ENCODE results near the gene MYMX.

MYMX gene

GRCh38 chr6:44253307-44254101, 36.8 kb downstream of the MYMX start:
- peak; percentile 38 for DNase-seq

GRCh38 chr6:44254191-44255104, 37.7 kb downstream of the MYMX start:
- DNase-seq, result no peak

GRCh38 chr6:44255105-44255808, 38.5 kb downstream of the MYMX start:
- DNase-seq, result no peak

GRCh38 chr6:44255871-44256774, 39.4 kb downstream of the MYMX start:
- DNase-seq, result no peak

GRCh38 chr6:44256775-44257024, 40.0 kb downstream of the MYMX start:
- no peak for DNase-seq

GRCh38 chr6:44257025-44257752, 40.5 kb downstream of the MYMX start, which contains the start of gene SLC35B2:
SLC35B2 (minus strand) TSS chr6:44257528; CDS start chr6:44257410, 118 bp downstream.
- peak; percentile 58 for DNase-seq

GRCh38 chr6:44257753-44258324, 41.1 kb downstream of the MYMX start:
- DNase-seq, result peak; percentile 58

GRCh38 chr6:44258325-44258863, 41.7 kb downstream of the MYMX start:
- no peak for DNase-seq

- no peak for DNase-seq
Observed at GRCh38 chr6:44258921-44259320, 42.2 kb downstream of the MYMX start.

- DNase-seq, result no peak
Observed at GRCh38 chr6:44260011-44260410, 43.3 kb downstream of the MYMX start.

GRCh38 chr6:44260451-44261297, 43.9 kb downstream of the MYMX start:
- no peak for DNase-seq

- no peak for DNase-seq
Observed at GRCh38 chr6:44261581-44261980, 44.9 kb downstream of the MYMX start.

GRCh38 chr6:44262467-44263353, 46.0 kb downstream of the MYMX start:
- no peak for DNase-seq

GRCh38 chr6:44263354-44264100, 46.8 kb downstream of the MYMX start:
- peak; percentile 41 for DNase-seq

GRCh38 chr6:44264154-44265006, 47.7 kb downstream of the MYMX start:
- peak; percentile 88 for DNase-seq

GRCh38 chr6:44265007-44265721, 48.4 kb downstream of the MYMX start, which contains the start of gene NFKBIE:
NFKBIE (minus strand) TSS chr6:44265551; CDS start chr6:44265346, 205 bp downstream.
- DNase-seq, result peak; percentile 85
